ENCODE measurements around the gene MSL2.
A peak's percentile ranks its signal among the peaks of the same experiment; 100 is the strongest.

Gene MSL2

GRCh38 chr3:136189859-136190617 lies 6.1 kb downstream of the MSL2 start:
- Histone ChIP-seq H3K4me3 (no peak overlapping the region), H3K27ac (no peak overlapping the region)
- no peak for TF ChIP-seq CTCF (IDR thresholded peaks at IDR 0.05)
- no peak for DNase-seq (ENCODE audit: low spot score)

GRCh38 chr3:136189043-136189442 lies 7.1 kb downstream of the MSL2 start:
- no peak for DNase-seq (ENCODE audit: low spot score)
- no peak overlapping the region for H3K27ac ChIP-seq
- no peak for TF ChIP-seq CTCF (IDR thresholded peaks at IDR 0.05)
- no peak overlapping the region for H3K4me3 ChIP-seq

- no peak for DNase-seq (ENCODE audit: low spot score)
These were observed 8.3 kb downstream of the MSL2 start for GRCh38 chr3:136187868-136188267.

GRCh38 chr3:136186846-136187245 lies 9.3 kb downstream of the MSL2 start:
- TF ChIP-seq CTCF (IDR thresholded peaks at IDR 0.05): no peak
- no peak for DNase-seq (ENCODE audit: low spot score)
- Histone ChIP-seq H3K4me3 (no peak overlapping the region), H3K27ac (no peak overlapping the region)

More at GRCh38 chr3:136187868-136188267, 8.3 kb downstream of the MSL2 start:
- H3K27ac ChIP-seq: no peak overlapping the region
- no peak for TF ChIP-seq CTCF (IDR thresholded peaks at IDR 0.05)
- no peak overlapping the region for H3K4me3 ChIP-seq

- Histone ChIP-seq H3K27ac (no peak overlapping the region), H3K4me3 (peak overlapping the region; percentile 1)
- DNase-seq (ENCODE audit: low spot score): no peak
- no peak for TF ChIP-seq CTCF (IDR thresholded peaks at IDR 0.05)
These were observed 9.8 kb downstream of the MSL2 start for GRCh38 chr3:136186344-136186743.

- no peak for TF ChIP-seq CTCF (IDR thresholded peaks at IDR 0.05)
- no peak for DNase-seq (ENCODE audit: low spot score)
- Histone ChIP-seq H3K4me3 (no peak overlapping the region), H3K27ac (no peak overlapping the region)
These were observed 11.4 kb downstream of the MSL2 start for GRCh38 chr3:136184703-136185102.

GRCh38 chr3:136181741-136182140 lies 14.4 kb downstream of the MSL2 start:
- H3K4me3 ChIP-seq: no peak overlapping the region
- DNase-seq (ENCODE audit: low spot score): no peak
- no peak overlapping the region for H3K27ac ChIP-seq
- TF ChIP-seq CTCF (IDR thresholded peaks at IDR 0.05): no peak
